Neuronal stem cell (in vitro differentiated cells): Measurements from ENCODE around the gene HSD11B1L.
"Not testable (repeated sequence)": the region's sequence is repeated elsewhere in the genome, so short reads cannot be mapped to it uniquely, and the experiment has no call there.

Experiments
- DNase-seq: peaks from one replicate; pipeline ENCODE4 v3.0.0-alpha.2; 2013; ENCODE audit warnings: low spot score
- H2AFZ ChIP-seq: one replicate; pipeline ENCODE4 v1.6.1; 2013; ENCODE audit warnings: mild to moderate bottlenecking, low read length, inconsistent platforms
- H2AK5ac ChIP-seq: 2 replicates; pipeline ENCODE4 v1.6.1; 2013; ENCODE audit warnings: low read depth, mild to moderate bottlenecking, inconsistent platforms, low read length, moderate library complexity, mixed read lengths
- H2BK120ac ChIP-seq: 2 replicates; pipeline ENCODE4 v1.6.1; 2013; ENCODE audit warnings: low read depth, mild to moderate bottlenecking, inconsistent platforms, low read length, moderate library complexity, mixed read lengths
- H2BK12ac ChIP-seq: one replicate; pipeline ENCODE4 v1.6.1; 2013; ENCODE audit warnings: low read length, inconsistent platforms
- H2BK15ac ChIP-seq: 2 replicates; pipeline ENCODE4 v1.6.1; 2013; ENCODE audit warnings: mild to moderate bottlenecking, low read length, inconsistent platforms, mixed read lengths
- H2BK5ac ChIP-seq: one replicate; pipeline ENCODE4 v1.6.1; 2013; ENCODE audit warnings: inconsistent platforms, mild to moderate bottlenecking, low read length, moderate library complexity
- H3K14ac ChIP-seq: one replicate; pipeline ENCODE4 v1.6.1; 2013; ENCODE audit warnings: low read length, inconsistent platforms
- H3K18ac ChIP-seq: 2 replicates; pipeline ENCODE4 v1.6.1; 2013; ENCODE audit warnings: low read length, inconsistent platforms
- H3K23ac ChIP-seq: 2 replicates; pipeline ENCODE4 v1.6.1; 2013; ENCODE audit warnings: low read depth, mild to moderate bottlenecking, mixed read lengths, low read length, inconsistent platforms; ENCODE audit not compliant: poor library complexity
- H3K27ac ChIP-seq: replicated peaks from 3 replicates; pipeline ENCODE4 v1.5.1; 2013; ENCODE audit warnings: low read length, inconsistent platforms
- H3K27me3 ChIP-seq, 3 experiments: 2 replicates each; pipeline ENCODE4 v1.6.1; 2013; ENCODE audit warnings: low read length in 3 of 3, mild to moderate bottlenecking in 2 of 3, inconsistent platforms in 1 of 3, low read depth in 1 of 3, mixed read lengths in 1 of 3, moderate library complexity in 1 of 3; ENCODE audit not compliant: control insufficient read depth in 3 of 3, insufficient read depth in 3 of 3
- H3K36me3 ChIP-seq, 2 donors: replicated peaks in 1 of 2; 2 replicates each; pipeline ENCODE4 v1.6.1; 2013; ENCODE audit warnings: low read length in 2 of 2; ENCODE audit not compliant: control insufficient read depth in 2 of 2, insufficient read depth in 2 of 2
- H3K4ac ChIP-seq: 2 replicates; pipeline ENCODE4 v1.6.1; 2013; ENCODE audit warnings: inconsistent platforms, mild to moderate bottlenecking, low read length, moderate library complexity
- H3K4me1 ChIP-seq, 2 donors: 1 replicate in 1 of 2; 2 replicates in 1 of 2; pipeline ENCODE4 v1.6.1; 2013; ENCODE audit warnings: low read length in 2 of 2, low read depth in 1 of 2; ENCODE audit not compliant: control insufficient read depth in 2 of 2, insufficient read depth in 1 of 2
- H3K4me2 ChIP-seq: one replicate; pipeline ENCODE4 v1.6.1; 2013; ENCODE audit warnings: mild to moderate bottlenecking, low read length, inconsistent platforms; ENCODE audit not compliant: insufficient read depth, poor library complexity, severe bottlenecking
- H3K4me3 ChIP-seq, 2 donors: 2 replicates each; pipeline ENCODE4 v1.5.1; 2013; ENCODE audit warnings: low read length in 2 of 2, mild to moderate bottlenecking in 2 of 2, inconsistent platforms in 1 of 2, moderate library complexity in 1 of 2
- H3K79me1 ChIP-seq: one replicate; pipeline ENCODE4 v1.6.1; 2013; ENCODE audit warnings: low read depth, mild to moderate bottlenecking, inconsistent platforms, low read length, moderate library complexity
- H3K9ac ChIP-seq: one replicate; pipeline ENCODE4 v1.6.1; 2013; ENCODE audit warnings: mild to moderate bottlenecking, low read depth, low read length, inconsistent platforms; ENCODE audit not compliant: poor library complexity
- H3K9me3 ChIP-seq, 2 donors: replicated peaks in 1 of 2; 2 replicates each; pipeline versions ENCODE3 to v1.6.1; 2013; ENCODE audit warnings: low read length in 2 of 2, mild to moderate bottlenecking in 2 of 2, inconsistent platforms in 1 of 2, low read depth in 1 of 2, mixed read lengths in 1 of 2, moderate library complexity in 1 of 2; ENCODE audit not compliant: control insufficient read depth in 2 of 2, insufficient read depth in 1 of 2
- H4K8ac ChIP-seq: one replicate; pipeline ENCODE4 v1.6.1; 2013; ENCODE audit warnings: low read depth, mild to moderate bottlenecking, inconsistent platforms, low read length, moderate library complexity
- H4K91ac ChIP-seq: one replicate; pipeline ENCODE4 v1.6.1; 2013; ENCODE audit warnings: low read length, low read depth, mild to moderate bottlenecking, inconsistent platforms; ENCODE audit not compliant: poor library complexity
- WGBS, 2 donors: extraction: QIAGEN DNeasy Blood & Tissue Kit; methylation state at CpG; one replicate each; pipeline ENCODE4 v1.1.7; 2013; ENCODE audit warnings: missing lambda C conversion rate in 2 of 2, mixed read lengths in 1 of 2; ENCODE audit not compliant: insufficient read length in 2 of 2, insufficient replicate concordance in 1 of 2; ENCODE audit errors: extremely low coverage in 2 of 2; 5-methylcytosine and 5-hydroxymethylcytosine counted together

HSD11B1L gene

DNA sequence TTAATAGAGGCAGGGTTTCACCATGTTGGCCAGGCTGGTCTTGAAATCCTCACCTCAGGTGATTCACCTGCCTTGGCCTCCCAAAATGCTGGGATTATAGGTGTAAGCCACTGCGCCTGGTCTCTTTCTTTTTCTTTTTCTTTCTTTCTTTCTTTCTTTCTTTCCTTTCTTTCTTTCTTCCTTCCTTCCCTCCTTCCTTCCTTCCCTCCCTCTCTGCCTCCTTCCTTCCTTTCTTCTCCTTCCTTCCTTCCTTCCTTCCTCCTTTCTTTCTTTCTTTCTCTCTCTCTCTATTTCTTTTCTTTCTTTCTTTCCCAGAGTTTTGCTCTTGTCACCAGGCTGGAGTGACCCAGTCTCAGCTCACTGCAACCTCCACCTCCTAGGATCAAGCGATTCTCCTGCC is 52.3 kb downstream of the HSD11B1L start:
- H4K91ac ChIP-seq, H3K14ac ChIP-seq, H4K8ac ChIP-seq, H2AFZ ChIP-seq, H3K4me3 ChIP-seq, H3K27ac ChIP-seq, H3K36me3 ChIP-seq, H3K4ac ChIP-seq, H3K27me3 ChIP-seq, H3K23ac ChIP-seq, H2BK12ac ChIP-seq, DNase-seq, H2AK5ac ChIP-seq, H3K9me3 ChIP-seq, H3K18ac ChIP-seq, H2BK15ac ChIP-seq, H3K4me1 ChIP-seq, H2BK5ac ChIP-seq, H3K4me2 ChIP-seq, H2BK120ac ChIP-seq, H3K9ac ChIP-seq, H3K79me1 ChIP-seq: not testable (repeated sequence)
- WGBS, 2 donors, result no CpG with 5 or more reads among the region's 2 CpGs
